ENCODE measurements around the gene ANKFN1.

The ANKFN1 gene

GRCh38 chr17:56326001-56326359 is 172.7 kb downstream of the ANKFN1 start:
- H3K4me3 ChIP-seq (replicated peaks in 1 of 2; ENCODE audit: low read depth in 2 of 2, low read length in 2 of 2): no peak overlapping the region
- DNase-seq (ENCODE audit: low read depth in 2 of 2): no peak
- no peak for TF ChIP-seq CTCF (IDR thresholded peaks at IDR 0.05; ENCODE audit: low read depth, low read length)

GRCh38 chr17:56347639-56348038 is 194.4 kb downstream of the ANKFN1 start:
- DNase-seq (ENCODE audit: low read depth in 2 of 2): no peak
- H3K4me3 ChIP-seq (replicated peaks in 1 of 2; ENCODE audit: low read depth in 2 of 2, low read length in 2 of 2): no peak overlapping the region
- TF ChIP-seq CTCF (IDR thresholded peaks at IDR 0.05; ENCODE audit: low read depth, low read length): no peak

GRCh38 chr17:56350592-56350991 is 197.3 kb downstream of the ANKFN1 start:
- no peak for TF ChIP-seq CTCF (IDR thresholded peaks at IDR 0.05; ENCODE audit: low read depth, low read length)
- no peak overlapping the region for H3K4me3 ChIP-seq (replicated peaks in 1 of 2; ENCODE audit: low read depth in 2 of 2, low read length in 2 of 2)
- no peak for DNase-seq (ENCODE audit: low read depth in 2 of 2)

GRCh38 chr17:56351675-56352074 is 198.4 kb downstream of the ANKFN1 start:
- no peak for DNase-seq (ENCODE audit: low read depth in 2 of 2)
- TF ChIP-seq CTCF (IDR thresholded peaks at IDR 0.05; ENCODE audit: low read depth, low read length): no peak
- H3K4me3 ChIP-seq (replicated peaks in 1 of 2; ENCODE audit: low read depth in 2 of 2, low read length in 2 of 2): no peak overlapping the region

- DNase-seq (ENCODE audit: low read depth in 2 of 2): no peak
- no peak for TF ChIP-seq CTCF (IDR thresholded peaks at IDR 0.05; ENCODE audit: low read depth, low read length)
- no peak overlapping the region for H3K4me3 ChIP-seq (replicated peaks in 1 of 2; ENCODE audit: low read depth in 2 of 2, low read length in 2 of 2)
These were observed 205.4 kb downstream of the ANKFN1 start for GRCh38 chr17:56358651-56359050.

- no peak for DNase-seq (ENCODE audit: low read depth in 2 of 2)
- H3K4me3 ChIP-seq (replicated peaks in 1 of 2; ENCODE audit: low read depth in 2 of 2, low read length in 2 of 2): no peak overlapping the region
- TF ChIP-seq CTCF (IDR thresholded peaks at IDR 0.05; ENCODE audit: low read depth, low read length): no peak
These were observed 206.2 kb downstream of the ANKFN1 start for GRCh38 chr17:56359518-56359917.

GRCh38 chr17:56367366-56367765 is 214.1 kb downstream of the ANKFN1 start:
- DNase-seq (ENCODE audit: low read depth in 2 of 2): no peak
- H3K4me3 ChIP-seq (replicated peaks in 1 of 2; ENCODE audit: low read depth in 2 of 2, low read length in 2 of 2): no peak overlapping the region
- no peak for TF ChIP-seq CTCF (IDR thresholded peaks at IDR 0.05; ENCODE audit: low read depth, low read length)
